GM21786 (cell line): Measurements from ENCODE around the gene ZNF234.
"Not testable (repeated sequence)": the region's sequence is repeated elsewhere in the genome, so short reads cannot be mapped to it uniquely, and the experiment has no call there.

ENCODE experiments used
- ATAC-seq: cut with Tn5 transposase; IDR thresholded peaks from one replicate; pipeline ENCODE4 v1.9.1; 2021; ENCODE audit not compliant: unreplicated experiment

The ZNF234 gene

DNA sequence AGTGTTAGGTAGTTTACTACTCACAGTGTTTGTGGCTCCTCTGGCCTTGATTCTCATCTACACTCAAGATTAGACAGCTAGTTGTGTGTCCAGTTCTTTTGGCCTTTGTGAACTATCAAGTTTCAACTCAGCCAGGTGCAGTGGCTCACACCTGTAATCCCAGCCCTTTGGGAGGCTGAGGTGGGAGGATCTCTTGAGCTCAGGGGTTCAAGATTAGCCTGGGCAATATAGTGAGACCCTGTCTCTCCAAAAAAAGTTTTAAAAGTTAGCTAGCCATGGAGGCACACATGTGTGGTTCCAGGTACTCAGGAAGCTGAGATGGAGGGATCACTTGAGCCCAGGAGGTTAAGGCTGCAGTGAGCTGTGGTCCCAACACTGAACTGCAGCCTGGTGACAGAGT, 39.6 kb downstream of the ZNF234 start:
- ATAC-seq = no peak

DNA sequence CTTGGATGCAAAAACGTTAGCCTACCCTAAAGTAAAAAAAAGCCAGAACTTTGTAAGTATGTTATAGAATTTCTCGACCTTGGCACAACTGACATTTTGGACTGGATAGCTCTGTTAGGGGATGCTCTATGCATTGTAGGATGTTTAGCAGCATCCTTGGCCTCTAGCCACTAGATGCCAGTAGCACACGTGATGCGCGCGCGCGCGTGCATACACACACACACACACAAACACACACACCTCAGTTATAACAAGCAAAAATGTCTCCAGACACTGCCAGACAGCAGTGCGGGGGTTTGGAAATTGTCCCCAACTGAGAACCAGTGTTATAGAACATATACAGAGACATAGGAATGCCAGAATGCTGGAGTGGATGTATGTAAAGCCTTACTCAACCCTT, 40.8 kb downstream of the ZNF234 start:
- no peak for ATAC-seq

DNA sequence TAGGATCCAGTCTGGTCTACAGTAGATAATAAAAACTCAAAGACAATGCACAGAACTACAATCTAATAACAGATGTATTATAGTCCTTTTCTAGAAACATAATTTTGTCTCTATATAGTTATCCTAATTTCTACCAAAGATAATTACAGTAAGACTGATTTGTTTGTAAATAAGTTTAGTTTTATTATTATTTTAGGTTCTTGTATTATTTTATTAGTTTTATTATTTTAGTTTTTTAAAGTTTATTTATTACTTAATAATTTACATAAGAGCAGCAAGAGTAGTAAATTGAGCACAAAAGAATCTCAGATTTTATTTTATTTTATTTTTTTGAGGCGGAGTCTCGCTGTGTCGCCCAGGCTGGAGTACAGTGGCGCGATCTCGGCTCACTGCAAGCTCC, 48.7 kb downstream of the ZNF234 start:
- no peak for ATAC-seq

DNA sequence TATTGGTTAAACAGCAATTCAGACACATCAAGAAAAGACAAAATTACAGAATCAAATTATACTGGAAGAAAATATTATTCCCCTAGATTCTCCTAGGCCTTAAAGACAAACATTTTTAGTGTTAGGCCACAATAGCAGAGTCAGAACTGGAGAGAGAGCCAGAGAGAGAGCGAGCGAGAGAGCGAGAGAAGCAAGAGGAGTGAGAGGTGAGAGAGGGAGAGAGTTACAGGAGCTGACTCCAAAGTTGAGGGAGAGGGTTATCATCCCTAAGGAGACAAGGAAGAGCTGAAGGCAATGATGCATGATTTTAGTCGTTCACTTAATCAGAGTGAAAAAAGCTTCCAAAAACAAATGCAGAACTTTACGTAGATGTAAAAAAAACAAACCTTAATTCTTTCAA, 50.8 kb downstream of the ZNF234 start:
- ATAC-seq = no peak

DNA sequence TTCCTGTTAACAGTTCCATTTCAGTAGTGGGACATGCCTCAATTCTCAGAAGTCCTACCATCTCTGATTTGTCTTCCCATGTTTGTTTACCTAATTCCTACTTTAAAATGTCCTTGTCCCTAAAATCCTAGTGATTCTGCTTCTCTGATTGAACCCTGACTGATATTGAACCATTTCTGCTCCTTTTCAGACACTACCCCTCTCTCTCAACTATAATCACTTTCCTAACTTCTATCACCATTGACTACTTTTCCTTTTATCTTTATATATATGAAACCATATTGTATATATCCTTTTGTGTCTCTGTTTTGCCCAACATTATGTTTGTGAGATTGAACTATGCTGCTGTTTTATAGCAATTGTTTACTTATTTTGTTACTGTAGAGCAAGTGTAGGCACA, 55.4 kb downstream of the ZNF234 start:
- ATAC-seq = no peak

GRCh38 chr19:44202470-44202869, 61.1 kb downstream of the ZNF234 start:
- no peak for ATAC-seq

GRCh38 chr19:44202974-44203373, 61.6 kb downstream of the ZNF234 start:
- ATAC-seq = no peak

DNA sequence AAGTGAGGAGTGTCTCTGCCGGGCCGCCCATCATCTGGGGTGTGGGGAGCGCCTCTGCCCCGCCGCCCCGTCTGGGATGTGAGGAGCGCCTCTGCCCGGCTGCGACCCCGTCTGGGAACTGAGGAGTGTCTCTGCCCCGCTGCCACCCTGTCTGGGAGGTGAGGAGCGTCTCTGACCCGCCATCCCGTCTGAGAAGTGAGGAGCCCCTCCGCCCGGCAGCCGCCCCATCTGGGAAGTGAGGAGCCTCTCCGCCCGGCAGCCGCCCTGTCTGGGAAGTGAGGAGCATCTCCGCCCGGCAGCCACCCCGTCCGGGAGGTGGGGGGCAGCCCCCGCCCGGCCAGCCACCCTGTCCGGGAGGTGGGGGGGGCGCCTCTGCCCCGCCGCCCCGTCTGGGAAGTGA, 62.5 kb downstream of the ZNF234 start:
- ATAC-seq = not testable (repeated sequence)

- ATAC-seq = no peak
Measured at GRCh38 chr19:44204772-44205171, 63.4 kb downstream of the ZNF234 start.

- no peak for ATAC-seq
Measured at GRCh38 chr19:44207126-44207803, 65.9 kb downstream of the ZNF234 start.
